ENCODE measurements around the gene FLNC. TPM values are rescaled to one million over a fixed set of nuclear protein-coding genes. Genes with fewer than 3 reads are reported as not detected.

The FLNC gene
- polyA plus RNA-seq, 2 of the 4 experiments (the other 2 are of a cell fraction) = 0.43 to 3.4 TPM

- no peak for ATAC-seq
- WGBS (ENCODE audit: missing lambda C conversion rate) = 78% methylated on average over 15 of the region's 18 CpGs
- Histone ChIP-seq H3K4me3 (no peak overlapping the region), H3K4me1 (peaks cover under 1% of the 10 kb centered on the region; the same call in 2 of the 3 replicates), H3K4me2 (no peak overlapping the region), H3K27ac (no peak overlapping the region), H3K9me3 (no peaks in the 10 kb centered on the region)
- POLR2A ChIA-PET = no interaction called here
- TF ChIP-seq HDAC2 (IDR thresholded peaks at IDR 0.05) (no peak), RCOR1 (IDR thresholded peaks at IDR 0.05; ENCODE audit: low read depth, low read length) (no peak), POLR2A (IDR thresholded peaks at IDR 0.05; ENCODE audit: low read length) (no peak), HOXB13 (CRISPR knock-in tag; IDR thresholded peaks at IDR 0.05; ENCODE audit: low read depth) (no peak), JUNB (IDR thresholded peaks at IDR 0.05) (no peak), CHD4 (IDR thresholded peaks at IDR 0.05; ENCODE audit: borderline replicate concordance) (no peak), ATOH8 (CRISPR knock-in tag; IDR thresholded peaks at IDR 0.05; ENCODE audit: low read depth) (no peak), EHMT2 (IDR thresholded peaks at IDR 0.05; ENCODE audit: low read depth) (no peak), PHF8 (IDR thresholded peaks at IDR 0.05; ENCODE audit: borderline replicate concordance, low read depth) (no peak), ZNF302 (CRISPR knock-in tag; IDR thresholded peaks at IDR 0.05) (no peak), HOXA7 (CRISPR knock-in tag; IDR thresholded peaks at IDR 0.05) (no peak)
- TF ChIP-seq, protein P1, sequence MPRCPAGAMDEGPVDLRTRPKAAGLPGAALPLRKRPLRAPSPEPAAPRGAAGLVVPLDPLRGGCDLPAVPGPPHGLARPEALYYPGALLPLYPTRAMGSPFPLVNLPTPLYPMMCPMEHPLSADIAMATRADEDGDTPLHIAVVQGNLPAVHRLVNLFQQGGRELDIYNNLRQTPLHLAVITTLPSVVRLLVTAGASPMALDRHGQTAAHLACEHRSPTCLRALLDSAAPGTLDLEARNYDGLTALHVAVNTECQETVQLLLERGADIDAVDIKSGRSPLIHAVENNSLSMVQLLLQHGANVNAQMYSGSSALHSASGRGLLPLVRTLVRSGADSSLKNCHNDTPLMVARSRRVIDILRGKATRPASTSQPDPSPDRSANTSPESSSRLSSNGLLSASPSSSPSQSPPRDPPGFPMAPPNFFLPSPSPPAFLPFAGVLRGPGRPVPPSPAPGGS (IDR thresholded peaks at IDR 0.05) = no peak
- no peak for DNase-seq (ENCODE audit: low read depth in 1 of 2, low spot score in 1 of 2)
- no peak for FAIRE-seq
- CTCF ChIA-PET = no interaction called here
Measured at GRCh38 chr7:128858380-128859231, 28.4 kb downstream of the FLNC start.

GRCh38 chr7:128859232-128860157 is 29.3 kb downstream of the FLNC start:
- 56% methylated on average over 12 of the region's 12 CpGs for WGBS (ENCODE audit: missing lambda C conversion rate)
- DNase-seq (ENCODE audit: low read depth in 1 of 2, low spot score in 1 of 2) (no peak), FAIRE-seq (no peak), ATAC-seq (no peak)
- CTCF ChIA-PET = interaction anchor here (0.5 to 17.4 kb wide), 6 partner anchors 12 to 1530 kb away, joined by 3 to 225 read pairs (median 4); no protein-coding TSS in a partner anchor
- POLR2A ChIA-PET = no interaction called here
- peaks cover 8% of the 10 kb centered on the region; the same call in 2 of the 3 replicates for H3K4me1 ChIP-seq
- no peak overlapping the region for H3K4me2 ChIP-seq
- no peaks in the 10 kb centered on the region for H3K9me3 ChIP-seq
- H3K4me3 ChIP-seq = no peak overlapping the region
- no peak for TF ChIP-seq NFE2L2 (conservative IDR thresholded peaks at IDR 0.05; ENCODE audit: low read length)
- peak; percentile 15 for TF ChIP-seq MAFK (IDR thresholded peaks at IDR 0.05; ENCODE audit: partially characterized antibody)
- H3K27ac ChIP-seq = no peak overlapping the region

DNA sequence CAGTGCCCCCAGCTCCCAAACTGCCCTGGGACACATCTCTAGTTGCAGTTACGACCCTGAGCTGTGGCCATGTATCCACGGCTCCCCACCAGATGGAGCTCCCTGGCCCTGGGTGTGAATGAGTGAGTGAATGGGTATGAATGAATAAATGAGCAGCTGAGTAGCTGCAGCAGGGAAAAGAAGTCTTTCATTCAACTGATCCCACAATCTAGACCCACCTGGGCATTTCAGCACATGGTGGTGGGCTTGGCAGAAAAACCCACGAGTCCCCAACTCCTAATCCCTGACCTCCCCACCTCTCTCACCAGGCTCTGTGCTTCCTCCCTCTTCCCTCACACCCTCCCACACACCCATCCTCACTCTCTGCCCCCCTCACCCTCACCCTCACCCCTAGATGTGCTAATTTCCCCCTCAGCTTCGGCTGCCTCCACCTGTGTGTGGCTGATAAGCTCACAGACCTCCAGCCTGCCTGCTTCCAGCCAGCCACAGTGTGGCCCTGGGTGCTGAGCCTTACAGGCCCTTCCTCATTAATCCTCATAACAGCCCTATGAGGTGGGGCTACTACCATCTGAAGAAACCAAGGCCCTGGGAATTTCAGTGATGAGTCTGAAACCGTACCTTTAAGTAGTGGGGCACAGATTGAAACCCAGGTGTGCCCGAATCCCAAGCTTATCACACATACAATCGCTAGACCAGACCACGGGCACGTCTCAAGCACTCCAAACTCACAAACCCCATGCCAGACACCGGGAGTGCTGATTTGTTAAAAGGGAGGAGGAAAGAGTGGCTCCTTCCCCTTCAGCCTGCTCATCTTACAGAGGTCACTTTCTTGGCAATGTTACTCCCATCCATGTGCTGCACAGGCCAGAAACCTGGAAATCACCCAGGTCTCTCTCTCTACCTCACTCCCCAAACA is 30.2 kb downstream of the FLNC start:
- POLR2A ChIA-PET = no interaction called here
- CTCF ChIA-PET = interaction anchor here (0.5 to 17.4 kb wide), 6 partner anchors 13 to 1529 kb away, joined by 3 to 225 read pairs (median 4); no protein-coding TSS in a partner anchor
- H3K4me2 ChIP-seq = no peak overlapping the region
- 73% methylated on average over 10 of the region's 10 CpGs for WGBS (ENCODE audit: missing lambda C conversion rate)
- FAIRE-seq (no peak), DNase-seq (ENCODE audit: low read depth in 1 of 2, low spot score in 1 of 2) (no peak), ATAC-seq (no peak)
- H3K27ac ChIP-seq = no peak overlapping the region
- no peaks in the 10 kb centered on the region for H3K9me3 ChIP-seq
- peaks cover 8% of the 10 kb centered on the region; the same call in 2 of the 3 replicates for H3K4me1 ChIP-seq
- no peak overlapping the region for H3K4me3 ChIP-seq
- TF ChIP-seq JUN (IDR thresholded peaks at IDR 0.05) (no peak), MAZ (IDR thresholded peaks at IDR 0.05; ENCODE audit: borderline replicate concordance, low read depth, low read length) (no peak), NR3C1 (IDR thresholded peaks at IDR 0.05) (no peak), JUNB (IDR thresholded peaks at IDR 0.05) (no peak), ESRRA (IDR thresholded peaks at IDR 0.05; ENCODE audit: borderline replicate concordance, low read length) (no peak), RNF2 (IDR thresholded peaks at IDR 0.05; ENCODE audit: borderline replicate concordance, low read depth) (no peak), HOXB13 (CRISPR knock-in tag; IDR thresholded peaks at IDR 0.05; ENCODE audit: low read depth) (no peak), ZC3H11A (IDR thresholded peaks at IDR 0.05) (no peak), SREBF2 (IDR thresholded peaks at IDR 0.05) (no peak), RARB (CRISPR knock-in tag; IDR thresholded peaks at IDR 0.05) (no peak), EHF (CRISPR knock-in tag; IDR thresholded peaks at IDR 0.05) (no peak), POLR2A (IDR thresholded peaks at IDR 0.05; ENCODE audit: low read length) (no peak)
- TF ChIP-seq, protein P2, sequence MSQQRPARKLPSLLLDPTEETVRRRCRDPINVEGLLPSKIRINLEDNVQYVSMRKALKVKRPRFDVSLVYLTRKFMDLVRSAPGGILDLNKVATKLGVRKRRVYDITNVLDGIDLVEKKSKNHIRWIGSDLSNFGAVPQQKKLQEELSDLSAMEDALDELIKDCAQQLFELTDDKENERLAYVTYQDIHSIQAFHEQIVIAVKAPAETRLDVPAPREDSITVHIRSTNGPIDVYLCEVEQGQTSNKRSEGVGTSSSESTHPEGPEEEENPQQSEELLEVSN (IDR thresholded peaks at IDR 0.05; ENCODE audit: borderline replicate concordance, low read depth) = no peak
- TF ChIP-seq, protein P3, sequence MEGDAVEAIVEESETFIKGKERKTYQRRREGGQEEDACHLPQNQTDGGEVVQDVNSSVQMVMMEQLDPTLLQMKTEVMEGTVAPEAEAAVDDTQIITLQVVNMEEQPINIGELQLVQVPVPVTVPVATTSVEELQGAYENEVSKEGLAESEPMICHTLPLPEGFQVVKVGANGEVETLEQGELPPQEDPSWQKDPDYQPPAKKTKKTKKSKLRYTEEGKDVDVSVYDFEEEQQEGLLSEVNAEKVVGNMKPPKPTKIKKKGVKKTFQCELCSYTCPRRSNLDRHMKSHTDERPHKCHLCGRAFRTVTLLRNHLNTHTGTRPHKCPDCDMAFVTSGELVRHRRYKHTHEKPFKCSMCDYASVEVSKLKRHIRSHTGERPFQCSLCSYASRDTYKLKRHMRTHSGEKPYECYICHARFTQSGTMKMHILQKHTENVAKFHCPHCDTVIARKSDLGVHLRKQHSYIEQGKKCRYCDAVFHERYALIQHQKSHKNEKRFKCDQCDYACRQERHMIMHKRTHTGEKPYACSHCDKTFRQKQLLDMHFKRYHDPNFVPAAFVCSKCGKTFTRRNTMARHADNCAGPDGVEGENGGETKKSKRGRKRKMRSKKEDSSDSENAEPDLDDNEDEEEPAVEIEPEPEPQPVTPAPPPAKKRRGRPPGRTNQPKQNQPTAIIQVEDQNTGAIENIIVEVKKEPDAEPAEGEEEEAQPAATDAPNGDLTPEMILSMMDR (IDR thresholded peaks at IDR 0.05) = no peak
- TF ChIP-seq, protein P4, sequence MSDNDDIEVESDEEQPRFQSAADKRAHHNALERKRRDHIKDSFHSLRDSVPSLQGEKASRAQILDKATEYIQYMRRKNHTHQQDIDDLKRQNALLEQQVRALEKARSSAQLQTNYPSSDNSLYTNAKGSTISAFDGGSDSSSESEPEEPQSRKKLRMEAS (IDR thresholded peaks at IDR 0.05) = no peak
